Ishikawa (cell line): Measurements from ENCODE around the gene CHST11.

Source experiments
- EP300 ChIP-seq: IDR thresholded peaks from 2 replicates; pipeline ENCODE4 v1.6.1; 2012; ENCODE audit warnings: borderline replicate concordance
- MAX ChIP-seq: IDR thresholded peaks from 2 replicates; pipeline ENCODE4 v1.6.1; 2012

GRCh38 chr12:104718304-104718929, 261.7 kb downstream of the CHST11 start:
- TF ChIP-seq EP300 (no peak), MAX (no peak)
